ENCODE data around the gene UROS. TPM values are rescaled to one million over a fixed set of nuclear protein-coding genes. Genes with fewer than 3 reads are reported as not detected.

The UROS gene
- total and polyA plus RNA-seq, 4 donors: 24.9 to 157 (median 37.9) TPM

DNA sequence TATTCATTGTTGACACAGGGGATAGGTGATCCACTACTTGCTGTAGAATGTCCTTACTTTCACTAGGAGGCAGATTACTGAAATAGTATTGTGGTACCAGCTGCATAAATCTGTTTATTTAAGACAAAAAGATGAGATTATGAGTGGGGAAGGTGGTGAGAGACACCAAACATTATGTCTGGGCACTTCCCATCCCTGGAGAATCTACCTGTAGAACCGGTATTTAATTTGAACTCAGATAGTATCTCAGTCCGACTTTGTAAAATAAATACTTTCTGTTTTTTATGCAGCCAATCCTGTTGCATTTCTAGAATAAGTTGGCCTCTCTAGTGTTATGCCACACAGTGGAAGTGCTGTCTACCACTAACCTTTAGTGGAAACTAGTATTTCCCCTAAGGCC lies 13.7 kb upstream of the UROS start:
- 90% methylated on average over 2 of the region's 2 CpGs for WGBS
- no peaks in the 10 kb centered on the region for H3K27me3 ChIP-seq (ENCODE audit: control insufficient read depth in 4 of 4, insufficient read depth in 4 of 4, low read length in 3 of 4)
- H3K27ac ChIP-seq (ENCODE audit: low read depth in 1 of 2, low read length in 2 of 2): no peak overlapping the region
- no peak for DNase-seq (ENCODE audit: low spot score)
- H3K4me1 ChIP-seq (ENCODE audit: control insufficient read depth in 4 of 4, insufficient read depth in 4 of 4, low read length in 3 of 4): no peaks in the 10 kb centered on the region
- no peak overlapping the region for H3K9ac ChIP-seq (ENCODE audit: low read depth in 1 of 2, low read length in 2 of 2)
- H3K4me3 ChIP-seq (ENCODE audit: low read depth in 1 of 3, low read length in 3 of 3): no peak overlapping the region
- no peak for TF ChIP-seq EGR1 (IDR thresholded peaks at IDR 0.05; ENCODE audit: low read depth in 2 of 2)
- no peak for TF ChIP-seq HNF4A (conservative IDR thresholded peaks at IDR 0.05)
- no peak for TF ChIP-seq YY1 (IDR thresholded peaks at IDR 0.05)
- no peak for TF ChIP-seq HNF4G (IDR thresholded peaks at IDR 0.05)
- TF ChIP-seq, protein P1, sequence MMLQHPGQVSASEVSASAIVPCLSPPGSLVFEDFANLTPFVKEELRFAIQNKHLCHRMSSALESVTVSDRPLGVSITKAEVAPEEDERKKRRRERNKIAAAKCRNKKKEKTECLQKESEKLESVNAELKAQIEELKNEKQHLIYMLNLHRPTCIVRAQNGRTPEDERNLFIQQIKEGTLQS (IDR thresholded peaks at IDR 0.05): no peak
- H3K36me3 ChIP-seq (ENCODE audit: control insufficient read depth in 4 of 4, insufficient read depth in 3 of 4, low read depth in 1 of 4, low read length in 3 of 4): peaks cover 12 to 78% (median 59%) of the 10 kb centered on the region in 4 donors
- H3K9me3 ChIP-seq (ENCODE audit: control insufficient read depth in 4 of 4, low read length in 3 of 4): no peaks in the 10 kb centered on the region

GRCh38 chr10:125828311-125828710 lies 5.3 kb upstream of the UROS start:
- TF ChIP-seq, protein P2, sequence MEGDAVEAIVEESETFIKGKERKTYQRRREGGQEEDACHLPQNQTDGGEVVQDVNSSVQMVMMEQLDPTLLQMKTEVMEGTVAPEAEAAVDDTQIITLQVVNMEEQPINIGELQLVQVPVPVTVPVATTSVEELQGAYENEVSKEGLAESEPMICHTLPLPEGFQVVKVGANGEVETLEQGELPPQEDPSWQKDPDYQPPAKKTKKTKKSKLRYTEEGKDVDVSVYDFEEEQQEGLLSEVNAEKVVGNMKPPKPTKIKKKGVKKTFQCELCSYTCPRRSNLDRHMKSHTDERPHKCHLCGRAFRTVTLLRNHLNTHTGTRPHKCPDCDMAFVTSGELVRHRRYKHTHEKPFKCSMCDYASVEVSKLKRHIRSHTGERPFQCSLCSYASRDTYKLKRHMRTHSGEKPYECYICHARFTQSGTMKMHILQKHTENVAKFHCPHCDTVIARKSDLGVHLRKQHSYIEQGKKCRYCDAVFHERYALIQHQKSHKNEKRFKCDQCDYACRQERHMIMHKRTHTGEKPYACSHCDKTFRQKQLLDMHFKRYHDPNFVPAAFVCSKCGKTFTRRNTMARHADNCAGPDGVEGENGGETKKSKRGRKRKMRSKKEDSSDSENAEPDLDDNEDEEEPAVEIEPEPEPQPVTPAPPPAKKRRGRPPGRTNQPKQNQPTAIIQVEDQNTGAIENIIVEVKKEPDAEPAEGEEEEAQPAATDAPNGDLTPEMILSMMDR (IDR thresholded peaks at IDR 0.05; ENCODE audit: low read depth, low read length, missing input control): no peak
- TF ChIP-seq, protein P3, sequence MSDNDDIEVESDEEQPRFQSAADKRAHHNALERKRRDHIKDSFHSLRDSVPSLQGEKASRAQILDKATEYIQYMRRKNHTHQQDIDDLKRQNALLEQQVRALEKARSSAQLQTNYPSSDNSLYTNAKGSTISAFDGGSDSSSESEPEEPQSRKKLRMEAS (IDR thresholded peaks at IDR 0.05): no peak
- TF ChIP-seq FOXA2 (IDR thresholded peaks at IDR 0.05) (no peak), FOXA1 (IDR thresholded peaks at IDR 0.05) (no peak)
- no peaks in the 10 kb centered on the region for H3K9me3 ChIP-seq (ENCODE audit: control insufficient read depth in 4 of 4, low read length in 3 of 4)
- no peak for DNase-seq (ENCODE audit: low spot score)
- no peak overlapping the region for H3K9ac ChIP-seq (ENCODE audit: low read depth in 1 of 2, low read length in 2 of 2)
- 95% methylated on average over 5 of the region's 5 CpGs for WGBS
- H3K36me3 ChIP-seq (ENCODE audit: control insufficient read depth in 4 of 4, insufficient read depth in 3 of 4, low read depth in 1 of 4, low read length in 3 of 4): peaks cover 10 to 57% (median 53%) of the 10 kb centered on the region in 4 donors
- H3K4me3 ChIP-seq (ENCODE audit: low read depth in 1 of 3, low read length in 3 of 3): no peak overlapping the region
- peaks cover 2 to 26% (median 25%) of the 10 kb centered on the region in 4 donors for H3K4me1 ChIP-seq (ENCODE audit: control insufficient read depth in 4 of 4, insufficient read depth in 4 of 4, low read length in 3 of 4)
- H3K27ac ChIP-seq (ENCODE audit: low read depth in 1 of 2, low read length in 2 of 2): no peak overlapping the region
- H3K27me3 ChIP-seq (ENCODE audit: control insufficient read depth in 4 of 4, insufficient read depth in 4 of 4, low read length in 3 of 4): no peaks in the 10 kb centered on the region

DNA sequence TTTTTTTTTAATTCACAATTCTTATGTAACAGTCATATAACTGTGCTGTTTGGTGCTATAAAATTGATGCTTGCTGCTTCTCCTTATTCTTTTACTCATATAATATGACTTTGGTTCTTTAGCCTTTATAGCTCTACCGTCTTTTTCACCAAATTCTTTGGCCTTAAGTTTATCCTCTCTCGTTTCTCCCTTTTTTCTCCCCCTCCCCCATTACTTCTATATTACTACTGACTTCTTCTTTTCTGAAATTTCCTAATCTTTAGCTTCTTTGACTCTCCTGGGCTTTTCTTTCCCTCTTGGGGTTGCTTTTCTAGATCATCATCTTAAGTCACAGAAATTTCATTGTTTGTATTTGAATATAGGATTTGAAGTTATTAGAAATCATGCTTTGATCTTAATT lies 4.1 kb upstream of the UROS start:
- Histone ChIP-seq H3K4me1 (ENCODE audit: control insufficient read depth in 4 of 4, insufficient read depth in 4 of 4, low read length in 3 of 4) (peaks cover 2 to 28% (median 27%) of the 10 kb centered on the region in 4 donors), H3K9ac (ENCODE audit: low read depth in 1 of 2, low read length in 2 of 2) (no peak overlapping the region), H3K27ac (ENCODE audit: low read depth in 1 of 2, low read length in 2 of 2) (no peak overlapping the region), H3K27me3 (ENCODE audit: control insufficient read depth in 4 of 4, insufficient read depth in 4 of 4, low read length in 3 of 4) (no peaks in the 10 kb centered on the region), H3K4me3 (ENCODE audit: low read depth in 1 of 3, low read length in 3 of 3) (no peak overlapping the region), H3K36me3 (ENCODE audit: control insufficient read depth in 4 of 4, insufficient read depth in 3 of 4, low read depth in 1 of 4, low read length in 3 of 4) (peaks cover 10 to 47% (median 44%) of the 10 kb centered on the region in 4 donors), H3K9me3 (ENCODE audit: control insufficient read depth in 4 of 4, low read length in 3 of 4) (no peaks in the 10 kb centered on the region)
- no peak for DNase-seq (ENCODE audit: low spot score)
- TF ChIP-seq, protein P2 (IDR thresholded peaks at IDR 0.05; ENCODE audit: low read depth, low read length, missing input control): no peak
- no peak for TF ChIP-seq REST (IDR thresholded peaks at IDR 0.05)
- no peak for TF ChIP-seq FOXA1 (IDR thresholded peaks at IDR 0.05)
- no peak for TF ChIP-seq FOXA2 (IDR thresholded peaks at IDR 0.05)
- TF ChIP-seq, protein P1 (IDR thresholded peaks at IDR 0.05): no peak
- no peak for TF ChIP-seq HNF4G (IDR thresholded peaks at IDR 0.05)
- TF ChIP-seq, protein P4, sequence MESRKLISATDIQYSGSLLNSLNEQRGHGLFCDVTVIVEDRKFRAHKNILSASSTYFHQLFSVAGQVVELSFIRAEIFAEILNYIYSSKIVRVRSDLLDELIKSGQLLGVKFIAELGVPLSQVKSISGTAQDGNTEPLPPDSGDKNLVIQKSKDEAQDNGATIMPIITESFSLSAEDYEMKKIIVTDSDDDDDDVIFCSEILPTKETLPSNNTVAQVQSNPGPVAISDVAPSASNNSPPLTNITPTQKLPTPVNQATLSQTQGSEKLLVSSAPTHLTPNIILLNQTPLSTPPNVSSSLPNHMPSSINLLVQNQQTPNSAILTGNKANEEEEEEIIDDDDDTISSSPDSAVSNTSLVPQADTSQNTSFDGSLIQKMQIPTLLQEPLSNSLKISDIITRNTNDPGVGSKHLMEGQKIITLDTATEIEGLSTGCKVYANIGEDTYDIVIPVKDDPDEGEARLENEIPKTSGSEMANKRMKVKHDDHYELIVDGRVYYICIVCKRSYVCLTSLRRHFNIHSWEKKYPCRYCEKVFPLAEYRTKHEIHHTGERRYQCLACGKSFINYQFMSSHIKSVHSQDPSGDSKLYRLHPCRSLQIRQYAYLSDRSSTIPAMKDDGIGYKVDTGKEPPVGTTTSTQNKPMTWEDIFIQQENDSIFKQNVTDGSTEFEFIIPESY (IDR thresholded peaks at IDR 0.05): no peak
- no peak for TF ChIP-seq RXRA (IDR thresholded peaks at IDR 0.05)
- no peak for TF ChIP-seq JUND (IDR thresholded peaks at IDR 0.05)
- TF ChIP-seq, protein P3 (IDR thresholded peaks at IDR 0.05): no peak
- no peak for TF ChIP-seq YY1 (IDR thresholded peaks at IDR 0.05)
- no peak for TF ChIP-seq EGR1 (IDR thresholded peaks at IDR 0.05; ENCODE audit: low read depth in 2 of 2)
- 92% methylated on average over 2 of the region's 2 CpGs for WGBS
